SH-SY5Y (cell line): ENCODE results near the gene TRPM5.

Experiments
- GATA2 ChIP-seq: IDR thresholded peaks from 2 replicates; pipeline ENCODE4 v1.6.1; 2011; ENCODE audit warnings: mild to moderate bottlenecking, low read depth, low read length
- GATA3 ChIP-seq: IDR thresholded peaks from 2 replicates; pipeline ENCODE4 v1.6.1; 2011; ENCODE audit warnings: low read depth, mild to moderate bottlenecking, low read length, moderate library complexity

GRCh38 chr11:2475136-2475918 lies 31.0 kb upstream of the TRPM5 start:
- no peak for TF ChIP-seq GATA2
- no peak for TF ChIP-seq GATA3
